ENCODE measurements around the gene SUFU.

SUFU gene

GRCh38 chr10:102621443-102622325, 117.9 kb downstream of the SUFU start:
- no peak for DNase-seq

GRCh38 chr10:102624094-102624493, 120.3 kb downstream of the SUFU start:
- no peak for DNase-seq

DNA sequence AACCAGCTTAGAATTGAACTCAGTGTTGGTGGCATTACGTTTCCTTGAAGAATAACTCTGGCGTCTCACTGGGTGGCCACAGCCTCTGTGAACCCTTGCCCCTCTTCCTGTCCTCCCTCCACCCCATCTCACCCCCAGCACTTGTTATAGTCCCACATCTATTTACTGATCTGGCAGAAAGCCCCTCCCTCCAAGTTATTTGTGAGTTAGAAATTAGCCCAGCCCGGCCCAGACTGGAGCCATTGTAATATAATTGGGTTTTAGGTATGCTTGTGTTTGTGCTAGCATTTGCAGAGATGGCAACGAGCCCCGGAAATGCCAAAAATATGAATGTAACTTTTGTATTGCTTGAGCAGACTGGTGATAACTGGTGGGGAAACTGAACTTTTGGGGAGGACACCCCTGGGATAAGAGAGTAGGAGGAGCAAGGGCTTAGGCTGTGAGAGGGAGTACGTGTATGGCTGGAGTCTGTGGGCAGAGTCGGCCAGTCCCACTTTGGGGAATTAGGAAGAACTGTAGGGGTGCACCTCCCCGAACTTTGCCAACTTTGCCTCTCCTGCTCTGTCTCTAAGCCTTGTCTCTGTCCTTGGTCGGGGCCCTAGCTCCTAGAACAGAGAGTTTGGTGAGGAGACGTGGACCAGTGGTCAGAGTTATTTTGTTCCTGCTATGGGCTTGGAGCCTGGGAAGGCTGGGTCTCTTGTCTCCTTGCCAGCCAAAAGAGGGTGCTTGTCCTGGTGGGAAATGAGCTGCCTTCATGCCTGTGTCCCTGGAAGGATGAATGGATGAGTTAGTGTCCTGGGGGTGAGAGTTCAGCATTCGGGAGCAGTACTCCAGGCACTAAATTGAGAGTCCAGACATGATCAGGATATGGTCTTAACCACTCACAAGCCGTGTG, 121.2 kb downstream of the SUFU start:
- DNase-seq, result no peak

- no peak for DNase-seq
Observed at GRCh38 chr10:102626026-102626685, 122.4 kb downstream of the SUFU start.

DNA sequence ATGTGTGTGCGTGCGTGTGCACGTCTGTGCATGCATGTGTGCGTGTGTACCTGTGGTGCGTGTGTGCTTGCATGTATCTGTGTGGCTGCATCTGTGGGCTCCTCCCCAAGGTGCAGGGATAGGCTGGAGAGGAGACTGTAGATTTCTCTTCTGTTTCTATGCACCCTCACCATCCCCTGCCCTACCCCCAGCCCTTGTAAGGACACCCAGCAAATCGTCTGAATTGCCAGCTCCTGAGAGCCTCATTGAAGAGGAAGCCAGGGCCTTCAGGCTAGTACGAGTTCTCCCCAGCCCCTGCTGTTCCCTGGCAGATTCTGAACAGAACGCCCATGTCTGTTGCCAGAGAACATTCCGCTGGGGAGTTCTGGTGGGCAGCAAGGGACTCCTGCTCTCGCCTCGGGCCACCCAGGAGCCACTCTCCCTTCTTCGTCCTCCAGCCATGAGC, 123.5 kb downstream of the SUFU start:
- DNase-seq, result no peak

GRCh38 chr10:102627736-102628293, 124.0 kb downstream of the SUFU start:
- no peak for DNase-seq

GRCh38 chr10:102628451-102628911, 124.7 kb downstream of the SUFU start:
- no peak for DNase-seq

- DNase-seq, result no peak
Observed at GRCh38 chr10:102629661-102630614, 126.2 kb downstream of the SUFU start.

- DNase-seq, result no peak
Observed at GRCh38 chr10:102630663-102631062, 126.9 kb downstream of the SUFU start.

DNA sequence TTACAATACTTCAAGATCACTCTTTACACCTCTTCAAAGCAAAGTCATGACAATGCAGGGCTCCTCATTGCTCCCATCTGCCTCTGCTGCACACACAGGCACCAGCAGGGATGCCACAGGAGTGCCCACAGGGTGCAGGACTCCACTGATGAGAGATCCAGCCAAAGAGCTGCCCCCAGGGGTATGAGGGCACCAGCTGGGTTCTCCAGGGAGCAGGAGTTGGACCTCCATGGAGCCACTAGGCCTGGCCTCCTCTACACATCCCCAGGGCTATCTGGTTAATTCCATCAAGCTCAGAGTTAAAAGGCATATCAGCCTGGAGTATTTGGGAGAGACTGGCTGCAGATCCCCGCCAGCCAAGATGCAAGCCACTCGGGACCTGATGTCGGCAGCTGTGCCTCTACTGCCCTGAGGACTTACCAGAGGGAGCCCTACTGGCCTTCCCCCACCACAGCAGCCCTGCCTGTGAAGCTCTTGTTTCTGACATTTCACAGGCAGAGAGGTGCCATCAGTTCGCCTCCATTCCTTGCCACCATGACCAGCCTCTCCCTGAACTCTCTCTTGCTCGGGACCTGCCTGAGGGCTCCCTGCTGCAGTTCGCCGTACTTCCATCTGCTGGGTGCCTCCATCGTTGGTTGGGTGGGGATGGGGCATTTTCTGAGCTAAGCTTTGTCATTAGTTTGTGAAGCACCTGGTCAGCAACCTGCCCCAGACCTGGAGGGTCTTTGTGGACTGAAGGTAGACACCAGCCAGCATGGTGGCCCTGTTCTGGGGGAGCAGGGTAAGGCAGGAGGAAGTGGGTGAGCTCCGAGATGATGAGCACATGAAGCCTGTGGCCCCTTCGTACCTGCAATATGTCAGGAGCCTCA, 128.0 kb downstream of the SUFU start:
- no peak for DNase-seq

GRCh38 chr10:102632394-102633111, 128.8 kb downstream of the SUFU start:
- no peak for DNase-seq

GRCh38 chr10:102633287-102633686, 129.5 kb downstream of the SUFU start:
- no peak for DNase-seq

GRCh38 chr10:102633848-102634247, 130.1 kb downstream of the SUFU start:
- no peak for DNase-seq

DNA sequence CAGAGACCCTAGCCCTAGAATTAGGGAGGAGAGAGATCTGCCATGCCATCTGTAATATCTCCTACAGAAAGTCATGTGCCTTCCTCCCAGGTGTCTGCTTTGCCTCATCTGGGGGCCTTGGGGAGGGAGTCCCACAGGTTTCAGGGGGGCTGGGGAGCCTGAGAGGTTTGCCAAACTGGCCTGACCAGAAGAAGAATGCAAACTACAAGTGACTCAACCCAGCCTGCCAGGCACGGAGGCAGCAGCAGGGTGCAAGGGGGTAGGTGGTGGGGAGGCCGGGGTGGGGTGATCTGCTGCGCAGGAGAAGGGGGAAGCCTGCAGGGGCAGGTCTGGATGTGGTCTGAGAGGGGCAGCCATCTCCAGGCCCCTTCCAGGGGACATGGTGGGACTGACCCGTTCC, 130.9 kb downstream of the SUFU start:
- DNase-seq, result no peak

DNA sequence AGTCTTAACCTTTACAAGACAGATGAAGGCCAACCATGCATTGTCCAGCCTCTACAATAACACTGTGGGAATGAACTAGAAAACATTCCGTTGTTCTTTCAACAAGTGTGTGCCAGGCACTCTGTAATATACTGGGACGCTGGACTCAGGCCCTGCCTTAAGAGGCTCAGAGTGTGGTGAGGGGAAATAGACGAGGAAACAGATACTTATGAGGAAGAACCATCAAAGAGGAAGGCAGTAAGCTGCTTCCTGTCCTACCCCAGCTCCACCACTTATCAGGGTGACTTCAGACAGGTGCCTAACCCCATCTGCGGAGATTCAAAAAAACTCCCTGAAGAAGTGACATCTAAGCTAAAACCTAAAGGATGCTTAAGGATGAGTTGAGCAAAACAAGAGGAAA, 131.6 kb downstream of the SUFU start:
- DNase-seq, result no peak

GRCh38 chr10:102639537-102639936, 135.8 kb downstream of the SUFU start:
- no peak for DNase-seq

GRCh38 chr10:102641402-102641801, 137.6 kb downstream of the SUFU start:
- no peak for DNase-seq

- peak; percentile 96 for DNase-seq
Observed at GRCh38 chr10:102641880-102642735, 138.3 kb downstream of the SUFU start.

Measured in activated T-cell treated with anti-CD3 and anti-CD28 coated beads for 4 hours (primary cell).